Urinary bladder (tissue), 4 donors: ENCODE data around the gene UTP4. TPM values are rescaled to one million over a fixed set of nuclear protein-coding genes. Genes with fewer than 3 reads are reported as not detected.
A peak's percentile ranks its signal among the peaks of the same experiment; 100 is the strongest.

Experiments used
- DNase-seq: peaks from one replicate; pipeline ENCODE4 v3.0.0-alpha.2; 2015; ENCODE audit errors: extremely low spot score
- H3K27ac ChIP-seq: one replicate; pipeline ENCODE4 v1.5.1; 2013; ENCODE audit warnings: low read depth, mild to moderate bottlenecking, moderate library complexity
- H3K36me3 ChIP-seq: one replicate; pipeline ENCODE4 v1.6.1; 2013; ENCODE audit warnings: mild to moderate bottlenecking, moderate library complexity; ENCODE audit not compliant: insufficient read depth
- H3K4me1 ChIP-seq: one replicate; pipeline ENCODE4 v1.6.1; 2013; ENCODE audit warnings: mild to moderate bottlenecking, moderate library complexity; ENCODE audit not compliant: insufficient read depth
- H3K4me3 ChIP-seq: one replicate; pipeline ENCODE4 v1.5.1; 2013; ENCODE audit warnings: low read depth, low read length
- WGBS: extraction: QIAGEN DNeasy Blood & Tissue Kit; methylation state at CpG from one replicate; pipeline ENCODE4 v1.1.7; 2013; 5-methylcytosine and 5-hydroxymethylcytosine counted together
- polyA plus RNA-seq: library from polyadenylated mRNA; stranded (reverse); fragments of 200-250 nt; gene quantifications from one replicate; pipeline ENCODE4 v1.2.3, GENCODE V29; 2013
- total RNA-seq: library from RNA; depleted of rRNA; stranded (reverse); fragments of >200 nt; gene quantifications from one replicate; pipeline ENCODE4 v1.2.3, GENCODE V29; 2014
- donor health status: healthy with polysubstance abuse.
- donor health status: healthy.

Gene UTP4
- total RNA-seq (19.0 TPM), polyA plus RNA-seq (27.1 TPM)

DNA sequence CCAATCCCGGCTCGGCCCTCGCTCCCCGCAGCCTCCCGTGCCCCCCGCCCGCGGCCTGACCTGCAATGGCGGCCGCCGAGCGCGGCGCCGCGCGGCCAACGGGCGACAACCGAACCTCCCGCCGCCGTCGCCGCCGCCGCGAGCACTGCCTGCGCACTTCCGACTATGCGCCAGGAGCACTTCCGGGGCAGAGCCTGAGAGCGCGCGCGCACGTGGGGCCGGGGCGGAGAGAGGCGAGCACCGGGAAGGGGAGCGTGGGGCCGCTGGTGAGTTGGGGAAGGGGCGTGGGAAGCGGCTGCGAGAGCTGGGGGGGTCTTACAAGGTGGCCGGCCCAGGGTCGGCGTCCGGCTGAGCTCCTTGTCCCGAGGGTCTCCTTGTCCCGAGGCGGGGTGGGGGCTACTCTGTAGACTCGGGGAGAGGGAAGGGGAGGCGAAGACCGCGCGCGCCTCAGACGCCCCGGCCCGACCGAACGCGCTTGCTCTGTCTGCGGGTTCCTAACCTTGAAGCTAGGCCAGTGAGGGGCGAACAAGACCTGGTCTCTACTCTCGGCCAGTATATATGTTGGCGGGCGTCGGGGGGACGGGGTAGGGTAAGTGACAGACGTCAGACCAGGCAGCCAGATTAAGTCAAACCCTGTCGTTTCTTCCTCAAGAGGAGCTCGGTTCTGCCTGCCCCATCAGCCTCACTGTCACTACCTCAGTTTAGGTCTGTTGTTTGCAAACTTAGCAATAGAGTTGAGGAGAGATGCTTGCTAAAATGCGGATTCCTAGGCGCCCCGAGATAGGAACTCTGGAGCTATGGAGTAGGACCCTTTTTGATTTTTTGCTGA lies at the start of gene UTP4, which contains the start of gene CHTF8:
Gene UTP4, plus strand, starts transcription at position 226 of the 829 bp plus-strand sequence. CDS start 811 bp downstream, outside the sequence.
Gene CHTF8, minus strand, starts transcription at position 165 of the 829 bp plus-strand sequence. CDS start 11,130 bp downstream, outside the sequence.
- WGBS = under 1% methylated on average over 78 of the region's 78 CpGs
- H3K4me3 ChIP-seq = peak within 1 kb of the TSS; percentile 99
- peak within 1 kb of the TSS; percentile 97 for H3K27ac ChIP-seq
- peak; percentile 23 for DNase-seq
- H3K4me1 ChIP-seq = no peaks in the 10 kb centered on the region
- no peaks in the 10 kb centered on the region for H3K36me3 ChIP-seq

DNA sequence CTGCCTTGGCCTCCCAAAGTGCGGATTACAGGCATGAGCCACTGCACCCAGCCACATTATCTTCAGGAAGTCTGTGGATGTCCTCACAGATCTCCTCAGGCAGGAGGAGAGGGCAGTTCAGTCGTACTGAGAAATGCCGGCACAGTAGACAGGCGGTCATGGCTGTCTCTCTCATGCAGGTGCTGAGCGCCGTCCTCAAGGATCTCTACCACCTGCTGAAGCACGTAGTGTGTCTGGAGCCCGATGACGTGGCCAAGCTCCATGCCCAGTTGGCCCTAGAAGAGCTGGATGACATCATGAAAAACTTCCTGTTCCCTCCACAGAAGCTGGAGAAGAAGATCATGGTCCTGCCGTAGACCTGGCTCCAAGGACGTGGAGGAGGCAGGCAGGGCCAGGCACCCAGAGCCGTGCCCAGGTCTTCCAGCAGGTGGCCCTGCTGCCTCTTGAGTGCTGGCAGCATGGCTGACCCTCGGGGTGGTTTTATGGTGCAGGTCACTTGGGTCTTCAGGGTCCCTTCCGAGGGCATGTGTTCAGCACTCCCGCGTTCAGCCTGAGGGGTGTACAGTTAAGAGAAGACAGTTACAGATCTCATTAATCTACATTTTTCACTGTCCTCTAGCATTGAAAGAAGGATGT lies 49.0 kb upstream of the UTP4 start:
- 95% methylated on average over 16 of the region's 16 CpGs for WGBS
- no peak overlapping the region for H3K27ac ChIP-seq
- no peak for DNase-seq
- H3K36me3 ChIP-seq = peaks cover 3% of the 10 kb centered on the region
- H3K4me3 ChIP-seq = no peak overlapping the region
- peaks cover 1% of the 10 kb centered on the region for H3K4me1 ChIP-seq

GRCh38 chr16:69084289-69084688 lies 48.2 kb upstream of the UTP4 start:
- 38% methylated on average over 2 of the region's 2 CpGs for WGBS
- Histone ChIP-seq H3K27ac (no peak overlapping the region), H3K36me3 (peaks cover 3% of the 10 kb centered on the region), H3K4me1 (peaks cover 1% of the 10 kb centered on the region), H3K4me3 (no peak overlapping the region)
- no peak for DNase-seq

- no peak overlapping the region for H3K4me3 ChIP-seq
- H3K4me1 ChIP-seq = peaks cover 1% of the 10 kb centered on the region
- WGBS = 87% methylated on average over 5 of the region's 5 CpGs
- no peak overlapping the region for H3K27ac ChIP-seq
- DNase-seq = no peak
- H3K36me3 ChIP-seq = peaks cover 3% of the 10 kb centered on the region
These were observed 47.3 kb upstream of the UTP4 start for GRCh38 chr16:69085032-69085695.

- peaks cover 3% of the 10 kb centered on the region for H3K36me3 ChIP-seq
- H3K27ac ChIP-seq = peak overlapping the region; percentile 84
- 75% methylated on average over 3 of the region's 3 CpGs for WGBS
- no peak overlapping the region for H3K4me3 ChIP-seq
- H3K4me1 ChIP-seq = peaks cover 1% of the 10 kb centered on the region
- no peak for DNase-seq
These were observed 45.3 kb upstream of the UTP4 start for GRCh38 chr16:69087161-69087581.

DNA sequence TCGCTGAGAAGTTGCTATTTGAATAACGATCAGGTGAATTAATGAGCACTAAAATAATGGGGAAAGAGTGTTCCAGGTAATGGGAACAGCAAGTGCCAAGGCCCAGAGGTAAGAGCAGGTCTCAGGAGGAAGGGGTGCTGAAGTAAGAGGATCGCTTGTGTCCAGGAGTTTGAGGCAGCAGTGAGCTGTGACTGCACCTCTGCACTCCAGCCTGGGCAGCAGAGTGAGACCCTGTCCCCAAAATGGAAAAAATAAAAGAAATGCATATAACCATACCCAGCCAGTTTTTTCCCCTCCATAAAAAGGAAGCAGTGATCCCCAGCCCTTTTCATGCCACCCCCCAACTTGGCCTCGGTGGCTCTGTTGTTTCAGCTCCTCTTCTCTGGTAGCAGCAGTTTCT lies 43.8 kb upstream of the UTP4 start:
- 85% methylated on average over 4 of the region's 4 CpGs for WGBS
- Histone ChIP-seq H3K4me3 (no peak overlapping the region), H3K4me1 (peaks cover 1% of the 10 kb centered on the region), H3K36me3 (peaks cover 3% of the 10 kb centered on the region), H3K27ac (no peak overlapping the region)
- DNase-seq = no peak

DNA sequence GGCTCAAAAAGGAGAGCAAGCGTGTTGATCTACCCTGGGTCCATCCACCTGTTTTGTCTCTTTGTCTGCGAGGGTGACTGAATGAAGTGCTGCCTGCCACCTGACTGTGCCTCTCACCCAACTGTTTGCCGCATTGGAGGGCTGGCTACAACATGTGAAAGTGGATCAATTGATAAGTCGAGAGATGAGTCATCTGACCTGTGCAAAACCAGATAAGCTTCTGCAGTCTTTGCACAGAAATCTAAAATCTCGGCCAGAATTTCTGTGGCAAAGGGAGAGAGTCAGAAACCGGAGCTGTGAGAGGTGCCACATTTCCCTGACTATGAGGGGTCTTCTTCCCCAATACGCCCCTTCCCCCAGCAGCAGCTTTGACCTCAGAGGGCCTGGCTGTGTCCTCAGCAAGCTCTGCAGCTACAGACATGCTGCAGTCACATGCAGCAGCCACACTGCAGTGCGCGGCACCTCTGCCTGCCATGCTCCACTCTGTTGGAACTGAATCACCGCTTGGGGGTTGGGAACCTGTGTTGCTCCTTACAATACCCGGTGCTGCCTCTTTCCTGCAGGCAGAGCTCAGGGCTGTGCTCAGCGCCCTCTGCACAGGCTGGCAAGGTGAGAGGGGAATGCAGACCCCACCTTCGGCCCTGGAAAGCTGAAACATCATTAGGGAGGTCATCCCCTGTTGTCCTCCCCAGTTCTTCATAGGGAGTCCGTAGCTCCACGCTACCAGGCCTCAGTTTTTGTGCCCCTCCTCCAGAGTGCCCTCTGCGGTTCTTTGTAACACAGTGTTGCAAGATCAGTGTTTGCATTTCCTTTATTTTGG lies 43.1 kb upstream of the UTP4 start:
- Histone ChIP-seq H3K4me3 (no peak overlapping the region), H3K36me3 (peaks cover 1% of the 10 kb centered on the region), H3K4me1 (peaks cover 1% of the 10 kb centered on the region), H3K27ac (no peak overlapping the region)
- peak; percentile 39 for DNase-seq
- 52% methylated on average over 16 of the region's 16 CpGs for WGBS

DNA sequence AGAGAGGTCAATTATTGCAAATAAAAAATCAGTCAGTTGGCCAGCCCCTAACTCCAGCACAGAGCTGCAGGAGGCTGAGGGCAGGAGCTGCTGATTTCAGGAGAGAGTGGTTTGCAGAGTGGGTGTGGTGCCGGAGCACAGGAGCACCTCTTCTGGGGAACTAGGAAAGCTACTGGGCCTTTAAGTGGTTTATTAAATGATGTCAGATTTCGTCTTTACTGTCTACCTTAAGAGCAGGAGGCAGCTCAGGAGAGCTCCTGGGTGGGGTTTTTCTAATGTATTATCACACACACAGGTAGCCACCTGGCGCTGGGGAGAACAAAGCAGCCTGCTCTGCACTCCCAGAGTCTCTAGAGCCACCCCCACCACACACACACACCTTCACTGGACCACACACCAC lies 38.5 kb upstream of the UTP4 start:
- H3K36me3 ChIP-seq = no peaks in the 10 kb centered on the region
- 79% methylated on average over 3 of the region's 3 CpGs for WGBS
- H3K4me3 ChIP-seq = no peak overlapping the region
- no peaks in the 10 kb centered on the region for H3K4me1 ChIP-seq
- no peak for DNase-seq
- H3K27ac ChIP-seq = no peak overlapping the region

- 72% methylated on average over 5 of the region's 5 CpGs for WGBS
These were observed 37.9 kb upstream of the UTP4 start for GRCh38 chr16:69094501-69094900.

DNA sequence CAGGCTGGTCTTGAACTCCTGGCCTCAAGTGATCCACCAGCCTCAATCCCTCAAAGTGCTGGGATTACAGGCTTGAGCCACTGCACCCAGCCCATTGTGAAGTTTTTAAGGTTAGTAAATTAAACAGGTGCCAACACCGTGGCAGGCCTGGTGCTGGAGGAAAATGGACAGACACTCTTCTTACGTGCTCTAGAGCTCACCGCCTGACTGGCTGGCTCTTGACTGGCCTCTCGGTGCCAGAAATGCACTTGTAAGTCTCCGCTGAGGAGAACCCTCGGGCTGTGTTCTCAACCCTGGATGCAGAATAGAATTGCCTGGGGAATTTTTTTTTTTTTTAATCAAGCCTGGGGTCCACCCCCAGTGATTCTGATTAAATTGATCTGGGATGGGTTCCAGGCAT lies 37.3 kb upstream of the UTP4 start:
- Histone ChIP-seq H3K4me3 (no peak overlapping the region), H3K36me3 (no peaks in the 10 kb centered on the region), H3K4me1 (no peaks in the 10 kb centered on the region), H3K27ac (no peak overlapping the region)
- WGBS = 82% methylated on average over 6 of the region's 6 CpGs
- no peak for DNase-seq

More at GRCh38 chr16:69094501-69094900, 37.9 kb upstream of the UTP4 start:
- DNase-seq = no peak
- H3K4me1 ChIP-seq = no peaks in the 10 kb centered on the region
- no peak overlapping the region for H3K4me3 ChIP-seq
- no peak overlapping the region for H3K27ac ChIP-seq
- no peaks in the 10 kb centered on the region for H3K36me3 ChIP-seq

GRCh38 chr16:69100071-69100691 lies 32.3 kb upstream of the UTP4 start:
- Histone ChIP-seq H3K4me1 (no peaks in the 10 kb centered on the region), H3K36me3 (no peaks in the 10 kb centered on the region), H3K27ac (no peak overlapping the region), H3K4me3 (no peak overlapping the region)
- no peak for DNase-seq
- 60% methylated on average over 11 of the region's 11 CpGs for WGBS

GRCh38 chr16:69105501-69106361 lies 26.7 kb upstream of the UTP4 start, which contains the start of gene HAS3:
TSS of gene HAS3 (plus strand) at chr16:69105653. CDS start at chr16:69109396, 3,743 bp downstream.
- under 1% methylated on average over 80 of the region's 80 CpGs for WGBS
- Histone ChIP-seq H3K36me3 (no peaks in the 10 kb centered on the region), H3K4me3 (peak within 1 kb of the TSS; percentile 49), H3K4me1 (no peaks in the 10 kb centered on the region), H3K27ac (no peak within 1 kb of the TSS)
- DNase-seq = no peak
